Activated naive CD8-positive, alpha-beta T cell treated with anti-CD3 and anti-CD28 coated beads for 36 hours (primary cell): ENCODE results near the gene BANF1. TPM values are rescaled to one million over a fixed set of nuclear protein-coding genes. Genes with fewer than 3 reads are reported as not detected.
A peak's percentile ranks its signal among the peaks of the same experiment; 100 is the strongest.

Source experiments
- DNase-seq: peaks from one replicate; pipeline ENCODE4 v3.0.0; 2021
- H3K27ac Mint-ChIP-seq: one replicate; pipeline ENCODE4 v1.8.0; 2022; ENCODE audit warnings: mild to moderate bottlenecking, moderate library complexity, mixed read lengths
- H3K27me3 Mint-ChIP-seq: one replicate; pipeline ENCODE4 v1.8.0; 2022; ENCODE audit warnings: mild to moderate bottlenecking, mixed read lengths
- H3K36me3 Mint-ChIP-seq: one replicate; pipeline ENCODE4 v1.8.0; 2021; ENCODE audit warnings: mild to moderate bottlenecking, mixed read lengths
- H3K4me1 Mint-ChIP-seq: one replicate; pipeline ENCODE4 v1.8.0; 2021; ENCODE audit warnings: mixed read lengths
- H3K4me3 Mint-ChIP-seq: one replicate; pipeline ENCODE4 v1.8.0; 2022; ENCODE audit warnings: mild to moderate bottlenecking, moderate library complexity, mixed read lengths
- H3K9me3 Mint-ChIP-seq: one replicate; pipeline ENCODE4 v1.8.0; 2022; ENCODE audit warnings: mixed read lengths
- total RNA-seq, 2 experiments: library from RNA; stranded (reverse); gene quantifications; one replicate each; pipeline ENCODE4 v1.2.3, GENCODE V29; 2021

BANF1 gene
- total RNA-seq, 2 experiments from 2014 or later = 253 to 277 TPM

DNA sequence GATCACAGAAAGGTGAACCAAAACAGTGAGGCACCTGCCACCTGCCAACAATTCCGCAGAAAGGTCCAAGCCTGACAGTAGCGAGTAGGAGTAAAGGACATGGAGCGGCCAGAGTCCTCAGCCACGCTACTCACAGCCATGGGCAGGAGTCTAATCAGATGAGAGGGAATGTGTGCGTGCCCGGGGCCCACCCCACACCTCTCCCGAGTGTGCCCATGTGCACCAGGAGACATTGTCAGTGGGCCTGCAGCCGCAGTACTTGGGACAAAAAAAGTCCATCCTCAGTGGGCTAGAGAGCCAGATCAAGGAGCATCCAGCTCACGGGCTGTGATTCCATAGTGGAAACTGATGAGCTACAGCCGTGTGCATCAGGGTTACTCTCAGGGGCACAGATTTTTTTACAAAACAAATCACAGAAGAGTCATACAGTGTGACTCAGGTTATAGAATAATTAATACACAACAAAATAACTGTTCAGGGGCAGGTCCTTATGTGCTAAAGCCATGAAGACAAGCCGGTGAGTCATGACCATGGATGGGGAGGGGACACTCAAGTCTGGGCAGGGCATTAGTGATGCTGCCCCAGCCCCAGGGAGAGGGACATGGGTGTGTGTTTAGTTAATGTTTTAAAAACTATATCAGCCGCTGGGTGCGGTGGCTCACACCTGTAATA is 28.7 kb upstream of the BANF1 start:
- Mint-ChIP-seq H3K36me3 (peaks cover 28% of the 10 kb centered on the region), H3K4me1 (peaks cover 3% of the 10 kb centered on the region), H3K4me3 (no peak overlapping the region), H3K27me3 (no peaks in the 10 kb centered on the region), H3K9me3 (no peaks in the 10 kb centered on the region), H3K27ac (peak overlapping the region; percentile 45)
- DNase-seq = no peak

- no peaks in the 10 kb centered on the region for H3K4me1 Mint-ChIP-seq
- H3K4me3 Mint-ChIP-seq = no peak overlapping the region
- no peaks in the 10 kb centered on the region for H3K9me3 Mint-ChIP-seq
- H3K27ac Mint-ChIP-seq = peak overlapping the region; percentile 5
- H3K27me3 Mint-ChIP-seq = no peaks in the 10 kb centered on the region
- peaks cover 33% of the 10 kb centered on the region for H3K36me3 Mint-ChIP-seq
- DNase-seq = no peak
These were observed 26.5 kb upstream of the BANF1 start for GRCh38 chr11:65975771-65976170.

GRCh38 chr11:65976216-65977176 is 25.8 kb upstream of the BANF1 start:
- Mint-ChIP-seq H3K27me3 (no peaks in the 10 kb centered on the region), H3K4me3 (no peak overlapping the region), H3K36me3 (peaks cover 33% of the 10 kb centered on the region), H3K27ac (no peak overlapping the region), H3K9me3 (no peaks in the 10 kb centered on the region), H3K4me1 (no peaks in the 10 kb centered on the region)
- no peak for DNase-seq

- Mint-ChIP-seq H3K27ac (no peak overlapping the region), H3K9me3 (no peaks in the 10 kb centered on the region), H3K4me3 (no peak overlapping the region), H3K36me3 (peaks cover 26% of the 10 kb centered on the region), H3K27me3 (no peaks in the 10 kb centered on the region), H3K4me1 (no peaks in the 10 kb centered on the region)
- no peak for DNase-seq
These were observed 24.5 kb upstream of the BANF1 start for GRCh38 chr11:65977621-65978390.

GRCh38 chr11:65978391-65979238 is 23.7 kb upstream of the BANF1 start:
- Mint-ChIP-seq H3K9me3 (no peaks in the 10 kb centered on the region), H3K4me3 (no peak overlapping the region), H3K36me3 (peaks cover 21% of the 10 kb centered on the region), H3K4me1 (no peaks in the 10 kb centered on the region), H3K27me3 (no peaks in the 10 kb centered on the region), H3K27ac (no peak overlapping the region)
- DNase-seq = no peak

DNA sequence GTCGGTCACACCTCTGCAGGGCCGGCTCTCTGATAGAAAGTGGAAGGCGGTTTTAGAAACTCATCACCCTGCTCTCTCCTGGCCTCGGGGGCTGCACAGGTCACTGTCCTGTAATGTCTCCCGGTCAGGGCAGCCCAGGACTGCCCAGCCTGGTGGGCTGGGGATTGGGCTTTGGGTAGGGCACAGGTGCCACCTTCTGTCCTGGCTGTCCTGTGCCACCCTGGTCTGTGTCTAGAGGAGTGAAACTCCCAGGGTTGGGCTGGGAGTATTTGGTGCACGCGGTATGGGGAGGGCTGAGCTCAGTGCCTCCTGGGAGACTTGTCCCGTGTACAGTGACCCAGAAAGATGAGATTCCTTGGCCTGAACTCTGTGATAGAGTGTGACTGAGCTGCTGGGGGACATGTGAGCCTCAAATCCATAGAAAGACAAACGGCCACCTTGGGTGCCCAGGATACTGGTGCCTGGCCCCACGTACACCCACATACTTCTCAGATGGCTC is 23.0 kb upstream of the BANF1 start:
- no peaks in the 10 kb centered on the region for H3K27me3 Mint-ChIP-seq
- no peaks in the 10 kb centered on the region for H3K4me1 Mint-ChIP-seq
- no peak overlapping the region for H3K27ac Mint-ChIP-seq
- H3K9me3 Mint-ChIP-seq = no peaks in the 10 kb centered on the region
- H3K36me3 Mint-ChIP-seq = peaks cover 17% of the 10 kb centered on the region
- no peak overlapping the region for H3K4me3 Mint-ChIP-seq
- DNase-seq = no peak

- no peak overlapping the region for H3K27ac Mint-ChIP-seq
- H3K4me3 Mint-ChIP-seq = no peak overlapping the region
- H3K9me3 Mint-ChIP-seq = no peaks in the 10 kb centered on the region
- H3K36me3 Mint-ChIP-seq = peaks cover 9% of the 10 kb centered on the region
- H3K27me3 Mint-ChIP-seq = no peaks in the 10 kb centered on the region
- H3K4me1 Mint-ChIP-seq = no peaks in the 10 kb centered on the region
- DNase-seq = no peak
These were observed 21.1 kb upstream of the BANF1 start for GRCh38 chr11:65981101-65981740.

DNA sequence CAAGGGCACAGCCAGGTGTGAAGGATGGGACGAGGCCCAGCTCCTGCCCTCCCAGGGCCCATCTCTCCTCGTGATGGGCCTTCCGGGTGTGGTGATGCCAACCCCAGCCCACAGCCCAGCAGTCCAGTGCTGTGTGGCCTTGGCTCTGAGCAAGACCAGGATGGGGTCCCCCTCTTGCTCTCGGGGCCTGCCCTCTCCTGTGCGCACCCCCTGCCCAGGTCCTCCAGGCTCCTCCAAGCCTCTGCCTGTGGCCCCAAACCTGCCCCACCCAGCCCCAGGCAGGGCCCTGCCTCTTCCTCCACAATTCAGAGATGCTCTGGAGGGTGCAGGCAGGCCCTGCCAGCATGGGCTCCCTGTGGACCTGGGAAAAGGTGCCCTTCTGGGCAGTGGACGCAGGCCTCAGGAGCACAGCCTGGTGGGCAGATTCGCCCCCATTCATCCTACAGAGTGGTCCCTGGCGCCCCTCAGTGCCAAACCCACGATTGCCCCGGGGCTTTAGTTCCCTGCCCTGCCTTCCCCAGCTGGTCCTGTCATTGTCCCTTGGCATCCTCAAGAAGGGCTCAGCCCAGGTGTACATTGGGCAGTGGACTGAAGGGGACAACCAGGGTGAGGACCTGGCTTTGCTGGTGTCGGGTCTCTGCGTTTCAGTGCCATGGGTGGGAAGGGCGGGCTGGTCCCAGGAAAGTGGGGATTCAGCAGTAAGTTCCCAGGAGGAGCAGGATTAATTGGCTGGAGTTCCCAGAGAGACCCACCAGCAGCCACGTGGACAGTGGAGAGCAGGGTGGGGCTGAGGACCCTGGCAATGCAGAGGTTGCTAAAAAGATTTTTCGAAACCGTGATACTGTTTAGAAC is 20.1 kb upstream of the BANF1 start:
- DNase-seq = no peak
- no peak overlapping the region for H3K27ac Mint-ChIP-seq
- no peaks in the 10 kb centered on the region for H3K9me3 Mint-ChIP-seq
- H3K4me1 Mint-ChIP-seq = no peaks in the 10 kb centered on the region
- no peak overlapping the region for H3K4me3 Mint-ChIP-seq
- peaks cover 9% of the 10 kb centered on the region for H3K36me3 Mint-ChIP-seq
- no peaks in the 10 kb centered on the region for H3K27me3 Mint-ChIP-seq

DNA sequence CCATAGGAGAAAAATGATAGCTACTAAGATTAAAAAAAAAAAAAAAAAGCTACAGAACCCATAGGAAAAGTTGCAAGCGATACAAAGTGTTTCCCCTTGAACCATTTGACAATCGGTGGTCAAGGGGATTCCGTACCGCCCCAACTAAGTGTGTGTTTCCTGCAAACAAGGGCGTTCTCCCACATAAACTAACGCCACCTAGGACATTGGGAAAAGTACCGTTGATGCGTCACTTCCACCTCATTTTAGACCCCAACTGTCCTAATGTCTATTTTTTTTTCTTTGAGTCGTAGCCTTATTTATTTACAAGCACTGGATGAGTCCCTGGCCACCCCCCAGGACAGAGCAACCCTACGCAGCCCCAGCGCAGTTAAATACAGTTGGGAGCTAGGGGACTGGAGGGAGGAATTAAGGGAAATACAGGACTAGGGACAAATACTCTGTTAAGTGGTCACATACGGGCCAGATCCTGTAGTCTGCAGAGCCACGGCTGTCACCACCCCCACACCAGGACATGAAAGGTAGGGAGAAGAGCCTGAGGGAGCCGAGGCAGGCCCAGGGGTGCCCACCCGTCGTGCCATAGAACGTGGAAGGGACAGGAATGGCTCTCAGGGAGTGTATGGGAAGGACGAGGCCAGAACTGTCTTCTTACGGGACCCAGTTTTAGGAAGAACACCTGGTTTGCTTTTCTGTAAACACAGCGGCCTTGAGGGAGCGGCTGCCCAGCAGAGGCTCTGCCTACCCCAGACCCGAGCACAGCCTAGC is 19.3 kb upstream of the BANF1 start:
- no peaks in the 10 kb centered on the region for H3K27me3 Mint-ChIP-seq
- H3K9me3 Mint-ChIP-seq = no peaks in the 10 kb centered on the region
- H3K36me3 Mint-ChIP-seq = peaks cover 11% of the 10 kb centered on the region
- no peak for DNase-seq
- H3K4me3 Mint-ChIP-seq = no peak overlapping the region
- no peak overlapping the region for H3K27ac Mint-ChIP-seq
- H3K4me1 Mint-ChIP-seq = no peaks in the 10 kb centered on the region

GRCh38 chr11:65983589-65983987 is 18.7 kb upstream of the BANF1 start:
- DNase-seq = no peak

GRCh38 chr11:65987336-65987735 is 15.0 kb upstream of the BANF1 start:
- Mint-ChIP-seq H3K9me3 (no peaks in the 10 kb centered on the region), H3K27ac (no peak overlapping the region), H3K36me3 (peaks cover 9% of the 10 kb centered on the region), H3K4me3 (no peak overlapping the region), H3K4me1 (peaks cover 6% of the 10 kb centered on the region), H3K27me3 (no peaks in the 10 kb centered on the region)
- no peak for DNase-seq

More at GRCh38 chr11:65983589-65983987, 18.7 kb upstream of the BANF1 start:
- no peaks in the 10 kb centered on the region for H3K27me3 Mint-ChIP-seq
- H3K9me3 Mint-ChIP-seq = no peaks in the 10 kb centered on the region
- peaks cover under 1% of the 10 kb centered on the region for H3K4me1 Mint-ChIP-seq
- H3K4me3 Mint-ChIP-seq = no peak overlapping the region
- no peak overlapping the region for H3K27ac Mint-ChIP-seq
- H3K36me3 Mint-ChIP-seq = peaks cover 11% of the 10 kb centered on the region

GRCh38 chr11:65988791-65989592 is 13.3 kb upstream of the BANF1 start:
- Mint-ChIP-seq H3K36me3 (peaks cover 9% of the 10 kb centered on the region), H3K4me1 (peaks cover 6% of the 10 kb centered on the region), H3K4me3 (no peak overlapping the region), H3K27me3 (no peaks in the 10 kb centered on the region), H3K27ac (peak overlapping the region; percentile 69), H3K9me3 (no peaks in the 10 kb centered on the region)
- DNase-seq = peak; percentile 86
